LNCaP clone FGC (cell line): Measurements from ENCODE around the gene PLRG1.

Experiments
- DNase-seq: peaks from one replicate; pipeline ENCODE4 v3.0.0-alpha.2; 2011; ENCODE audit warnings: low read depth
- H3K4me3 ChIP-seq: 2 replicates; pipeline ENCODE4 v1.5.1; 2011; ENCODE audit warnings: mild to moderate bottlenecking, low read depth, low read length, control low read depth
- TF ChIP-seq, protein P1 (sequence below): IDR thresholded peaks from 2 replicates; pipeline ENCODE4 v1.5.1; 2012; ENCODE audit warnings: mild to moderate bottlenecking; ENCODE audit not compliant: control insufficient read depth, insufficient read depth; ENCODE audit errors: extremely low read depth

PLRG1 gene

DNA sequence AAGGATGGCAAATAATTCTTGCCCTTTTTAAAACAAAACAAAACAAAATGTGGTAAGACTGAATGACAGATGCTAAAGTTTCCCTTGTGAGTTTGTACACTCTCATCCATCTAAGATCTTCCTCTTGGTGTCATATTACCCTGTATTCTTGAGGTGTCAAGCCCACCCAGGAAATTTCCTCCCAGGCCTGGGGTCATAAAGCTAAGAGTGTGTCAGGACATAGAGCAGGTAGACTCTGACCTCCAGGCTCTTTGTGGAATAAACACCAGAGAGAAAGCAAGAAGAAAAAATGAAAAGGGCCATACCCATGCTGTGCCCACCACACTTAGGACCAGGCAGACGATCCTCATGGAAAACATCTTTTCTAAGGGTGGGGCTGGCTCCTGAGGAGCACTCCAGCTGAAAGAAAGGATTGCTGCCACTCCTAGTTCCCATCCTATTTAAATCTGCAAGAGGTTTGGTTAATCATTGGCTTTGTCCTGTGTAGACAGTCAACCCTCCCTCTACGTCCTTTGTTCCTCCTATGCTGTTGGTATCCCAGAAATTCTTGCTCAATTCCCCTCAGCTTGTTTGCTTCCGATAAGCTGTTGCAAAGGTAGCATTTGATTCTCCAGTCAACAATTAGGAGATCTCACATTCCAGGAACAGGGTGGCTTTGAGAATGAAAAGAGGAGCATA, 40.3 kb upstream of the PLRG1 start, which contains the start of gene FGA:
FGA (minus strand) TSS at position 414 of the 678 bp plus-strand sequence; CDS start at position 359, 55 bp downstream.
- H3K4me3 ChIP-seq, result no peak within 1 kb of the TSS
- DNase-seq, result no peak
- TF ChIP-seq, protein P1, sequence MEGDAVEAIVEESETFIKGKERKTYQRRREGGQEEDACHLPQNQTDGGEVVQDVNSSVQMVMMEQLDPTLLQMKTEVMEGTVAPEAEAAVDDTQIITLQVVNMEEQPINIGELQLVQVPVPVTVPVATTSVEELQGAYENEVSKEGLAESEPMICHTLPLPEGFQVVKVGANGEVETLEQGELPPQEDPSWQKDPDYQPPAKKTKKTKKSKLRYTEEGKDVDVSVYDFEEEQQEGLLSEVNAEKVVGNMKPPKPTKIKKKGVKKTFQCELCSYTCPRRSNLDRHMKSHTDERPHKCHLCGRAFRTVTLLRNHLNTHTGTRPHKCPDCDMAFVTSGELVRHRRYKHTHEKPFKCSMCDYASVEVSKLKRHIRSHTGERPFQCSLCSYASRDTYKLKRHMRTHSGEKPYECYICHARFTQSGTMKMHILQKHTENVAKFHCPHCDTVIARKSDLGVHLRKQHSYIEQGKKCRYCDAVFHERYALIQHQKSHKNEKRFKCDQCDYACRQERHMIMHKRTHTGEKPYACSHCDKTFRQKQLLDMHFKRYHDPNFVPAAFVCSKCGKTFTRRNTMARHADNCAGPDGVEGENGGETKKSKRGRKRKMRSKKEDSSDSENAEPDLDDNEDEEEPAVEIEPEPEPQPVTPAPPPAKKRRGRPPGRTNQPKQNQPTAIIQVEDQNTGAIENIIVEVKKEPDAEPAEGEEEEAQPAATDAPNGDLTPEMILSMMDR, result no peak

DNA sequence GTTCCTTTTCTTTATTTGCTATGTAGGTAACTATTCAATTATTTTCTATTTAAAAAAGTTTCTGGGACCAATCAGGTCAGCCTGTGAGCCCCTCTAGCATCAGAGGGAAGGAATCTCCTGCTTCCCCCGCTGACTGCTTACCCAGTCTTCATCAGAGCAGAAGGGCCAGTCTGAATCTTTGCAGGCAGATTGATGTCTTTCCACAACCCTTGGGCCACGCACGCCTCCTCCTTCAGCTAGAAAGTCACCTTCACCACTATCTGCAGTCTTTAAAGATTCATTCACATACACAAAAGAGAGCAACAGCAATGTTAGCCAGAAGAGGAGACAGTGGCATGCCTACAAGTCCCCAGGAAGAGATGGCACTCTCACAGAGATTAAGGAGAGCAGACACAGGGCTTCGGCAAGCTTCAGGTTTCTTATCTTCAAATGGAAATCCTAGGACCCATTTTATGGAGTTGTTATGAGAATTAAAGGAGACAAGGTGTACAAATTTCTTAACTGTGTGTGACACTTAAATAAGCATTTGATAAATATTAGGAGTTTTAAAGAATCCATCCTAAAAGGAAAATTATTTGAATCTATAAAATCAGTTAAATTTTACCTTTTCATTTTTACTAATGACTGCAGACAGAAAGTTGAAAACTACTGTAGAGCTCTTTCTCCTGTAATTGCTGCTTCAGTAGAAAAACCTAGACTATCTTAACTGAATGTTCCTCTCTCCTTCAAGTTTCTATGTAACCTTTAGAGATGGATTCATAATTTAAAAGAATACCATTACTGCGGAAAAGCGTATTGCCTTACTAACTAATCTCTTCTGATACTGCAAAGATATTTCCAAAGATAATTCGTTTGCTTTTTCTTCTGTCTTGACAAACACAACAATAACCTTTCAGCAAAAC, 39.3 kb upstream of the PLRG1 start:
- TF ChIP-seq, protein P1, result no peak
- no peak overlapping the region for H3K4me3 ChIP-seq
- DNase-seq, result no peak

DNA sequence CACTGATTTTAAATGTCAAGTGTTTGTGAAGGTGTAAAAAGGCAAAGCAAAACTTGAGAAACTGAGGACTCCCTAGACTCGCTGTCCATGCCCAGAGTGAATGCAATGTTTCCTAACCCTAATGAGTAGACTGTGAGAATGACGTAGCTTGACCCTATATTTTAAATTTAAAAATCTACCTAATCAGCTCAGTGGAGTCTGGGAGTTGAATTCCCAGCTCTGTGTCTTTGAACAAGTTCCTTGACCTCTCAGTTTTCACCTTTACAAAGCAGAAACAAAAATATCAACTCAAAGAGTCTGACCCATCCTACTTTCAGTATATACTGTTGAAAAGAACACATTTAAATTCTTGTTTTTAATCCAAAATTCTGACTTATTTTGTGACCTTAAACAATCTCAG, 38.0 kb upstream of the PLRG1 start:
- TF ChIP-seq, protein P1, result no peak
- no peak overlapping the region for H3K4me3 ChIP-seq
- DNase-seq, result no peak

DNA sequence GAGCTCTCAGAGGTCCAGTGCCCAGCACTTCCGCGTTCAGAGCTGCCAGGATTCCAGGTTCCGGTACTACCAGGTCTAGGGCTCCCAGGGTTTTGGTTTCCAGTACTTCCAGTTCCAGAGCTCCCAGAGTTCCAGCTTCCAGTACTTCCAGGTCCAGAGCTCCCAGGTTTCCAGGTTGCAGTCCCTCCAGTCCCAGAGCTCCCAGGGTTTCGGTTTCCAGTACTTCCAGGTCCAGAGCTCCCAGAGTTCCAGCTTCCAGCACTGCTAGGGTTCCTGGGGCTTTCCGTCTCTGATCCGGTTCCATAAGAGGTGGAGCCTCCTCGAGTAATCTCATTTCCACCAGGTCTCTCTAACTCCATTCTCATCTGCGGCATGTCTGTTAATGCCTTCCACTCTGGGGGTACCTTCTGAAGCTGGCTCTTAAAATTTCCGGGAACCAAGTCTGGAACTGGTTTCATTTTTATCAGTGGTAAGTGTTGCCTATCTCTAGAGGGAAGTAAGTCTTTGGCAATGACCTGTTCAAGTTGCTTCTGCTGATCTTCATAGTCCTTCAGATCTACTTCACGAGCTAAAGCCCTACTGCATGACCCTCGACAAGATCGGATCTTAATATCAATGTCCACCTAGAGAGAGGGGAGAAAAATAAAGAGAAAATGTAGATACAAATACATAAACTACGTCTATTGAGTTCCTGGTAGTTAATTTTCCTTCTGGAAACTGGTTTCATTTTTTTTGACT, 36.3 kb upstream of the PLRG1 start:
- no peak for DNase-seq
- TF ChIP-seq, protein P1, result no peak
- H3K4me3 ChIP-seq, result no peak overlapping the region

DNA sequence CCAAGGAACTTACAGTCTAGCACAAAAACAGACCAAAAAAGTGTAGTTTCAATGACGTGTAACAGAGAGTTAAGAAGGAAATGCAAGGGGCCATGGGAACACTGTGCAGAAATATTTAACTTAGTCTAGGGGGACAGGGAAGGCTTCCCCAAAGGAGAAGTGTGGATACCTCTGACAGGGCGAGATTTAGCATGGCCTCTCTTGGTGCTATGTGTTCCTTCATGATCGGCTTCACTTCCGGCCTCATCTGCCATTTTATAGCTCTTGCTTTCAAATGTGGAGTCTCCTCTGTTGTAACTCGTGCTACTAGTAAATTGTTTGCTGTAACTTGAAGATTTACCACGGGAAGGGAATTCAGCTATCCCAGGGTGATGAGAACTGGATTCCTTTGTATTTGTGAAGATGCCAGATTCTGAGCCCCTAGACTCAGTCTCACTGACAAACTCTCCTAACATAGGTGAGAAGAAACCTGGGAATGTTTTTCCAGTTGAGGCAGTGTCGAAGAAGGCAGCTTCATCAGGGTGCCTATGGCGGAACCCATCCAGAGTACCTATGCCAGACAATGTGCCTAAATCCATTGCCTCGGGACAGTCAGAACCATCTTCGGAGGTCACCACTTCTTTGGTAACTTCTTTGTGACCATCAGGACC, 35.3 kb upstream of the PLRG1 start:
- DNase-seq, result no peak
- TF ChIP-seq, protein P1, result no peak

DNA sequence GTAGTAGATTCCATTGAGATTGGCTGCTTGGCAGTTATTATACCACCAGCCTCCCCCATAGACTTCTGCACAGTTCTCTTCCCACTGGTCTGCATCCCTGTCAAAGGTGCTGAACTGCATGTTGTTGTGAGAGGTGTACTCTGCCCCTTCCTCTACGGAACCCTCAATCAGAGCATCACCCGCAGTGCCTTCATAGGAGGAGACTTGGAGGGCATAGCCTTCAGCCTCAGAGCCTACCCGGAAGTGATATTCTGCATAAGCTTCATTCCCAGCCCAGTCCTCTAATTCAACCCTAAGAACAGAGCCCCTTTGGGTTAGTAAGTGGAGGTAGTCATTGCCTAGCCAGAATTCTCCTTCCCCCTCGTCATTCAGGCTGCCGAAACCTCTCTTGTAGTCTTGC, 34.1 kb upstream of the PLRG1 start:
- TF ChIP-seq, protein P1, result no peak
- DNase-seq, result no peak
- H3K4me3 ChIP-seq, result no peak overlapping the region

More for the DNA sequence above, 35.3 kb upstream of the PLRG1 start:
- H3K4me3 ChIP-seq, result no peak overlapping the region
